ENCODE measurements around the gene LDLRAD3. TPM values are rescaled to one million over a fixed set of nuclear protein-coding genes. Genes with fewer than 3 reads are reported as not detected.

The LDLRAD3 gene
- total and polyA plus RNA-seq, 7 donors: 5.9 to 20.7 (median 12.1) TPM

GRCh38 chr11:36022882-36023281 lies 79.0 kb downstream of the LDLRAD3 start:
- Histone ChIP-seq H3K9me3 (no peaks in the 10 kb centered on the region), H3K36me3 (ENCODE audit: insufficient read depth in 1 of 2, low read depth in 1 of 2) (no peaks in the 10 kb centered on the region), H3K27ac (no peak overlapping the region), H3K27me3 (ENCODE audit: insufficient read depth in 3 of 3, low read length in 2 of 3) (no peaks in the 10 kb centered on the region), H3K4me3 (no peak overlapping the region), H3K4me1 (peaks cover 10% of the 10 kb centered on the region)
- WGBS, 3 donors: 96 to 97% (median 97%) methylated on average over 7 of the region's 7 CpGs
- intact Hi-C loops (cut with DNase I): loop anchor here in 1 of 2 donors (10.0 kb wide), 1 partner anchor 198 kb away; no protein-coding TSS in a partner anchor
- ATAC-seq (no peak), DNase-seq (no peak)
- no peak for TF ChIP-seq CTCF (IDR thresholded peaks at IDR 0.05)

GRCh38 chr11:36023922-36024321 lies 80.1 kb downstream of the LDLRAD3 start:
- DNase-seq (no peak), ATAC-seq (no peak)
- no peaks in the 10 kb centered on the region for H3K36me3 ChIP-seq (ENCODE audit: insufficient read depth in 1 of 2, low read depth in 1 of 2)
- H3K27ac ChIP-seq: no peak overlapping the region
- intact Hi-C loops (cut with DNase I): loop anchor here in 1 of 2 donors (10.0 kb wide), 1 partner anchor 199 kb away; no protein-coding TSS in a partner anchor
- TF ChIP-seq CTCF (IDR thresholded peaks at IDR 0.05): no peak
- H3K4me1 ChIP-seq: peaks cover 16% of the 10 kb centered on the region
- H3K27me3 ChIP-seq (ENCODE audit: insufficient read depth in 3 of 3, low read length in 2 of 3): no peaks in the 10 kb centered on the region
- WGBS, 3 donors: 26 to 59% (median 34%) methylated on average over 1 to 2 of the region's 2 CpGs
- no peak overlapping the region for H3K4me3 ChIP-seq
- H3K9me3 ChIP-seq: no peaks in the 10 kb centered on the region

GRCh38 chr11:36024716-36025115 lies 80.9 kb downstream of the LDLRAD3 start:
- Histone ChIP-seq H3K36me3 (ENCODE audit: insufficient read depth in 1 of 2, low read depth in 1 of 2) (peaks cover 0 to 3% of the 10 kb centered on the region in 2 donors), H3K27ac (no peak overlapping the region), H3K4me3 (no peak overlapping the region), H3K27me3 (ENCODE audit: insufficient read depth in 3 of 3, low read length in 2 of 3) (no peaks in the 10 kb centered on the region), H3K9me3 (no peaks in the 10 kb centered on the region), H3K4me1 (peaks cover 16% of the 10 kb centered on the region)
- ATAC-seq (no peak), DNase-seq (no peak)
- no peak for TF ChIP-seq CTCF (IDR thresholded peaks at IDR 0.05)
- WGBS, 3 donors: 89 to 100% (median 94%) methylated on average over 1 of the region's 1 CpG
- intact Hi-C loops (cut with DNase I): loop anchor here in 1 of 2 donors (10.0 kb wide), 1 partner anchor 200 kb away; no protein-coding TSS in a partner anchor

GRCh38 chr11:36026315-36026968 lies 82.6 kb downstream of the LDLRAD3 start:
- no peak for TF ChIP-seq CTCF (IDR thresholded peaks at IDR 0.05)
- 97 to 100% (median 98%) methylated on average over 6 of the region's 6 CpGs for WGBS, 3 donors
- peaks cover 0 to 3% of the 10 kb centered on the region in 2 donors for H3K36me3 ChIP-seq (ENCODE audit: insufficient read depth in 1 of 2, low read depth in 1 of 2)
- peaks cover 20% of the 10 kb centered on the region for H3K4me1 ChIP-seq
- DNase-seq (no peak), ATAC-seq (no peak)
- H3K27ac ChIP-seq: no peak overlapping the region
- no peaks in the 10 kb centered on the region for H3K9me3 ChIP-seq
- H3K27me3 ChIP-seq (ENCODE audit: insufficient read depth in 3 of 3, low read length in 2 of 3): no peaks in the 10 kb centered on the region
- H3K4me3 ChIP-seq: no peak overlapping the region
- intact Hi-C loops (cut with DNase I): loop anchor here in 1 of 2 donors (10.0 kb wide), 1 partner anchor 202 kb away; no protein-coding TSS in a partner anchor

Measured in psoas muscle (tissue), 8 donors.